Mesendoderm (in vitro differentiated cells): ENCODE data around the gene ABCC4.
A peak's percentile ranks its signal among the peaks of the same experiment; 100 is the strongest.

Source experiments
- DNase-seq: peaks from one replicate; pipeline ENCODE4 v3.0.0; 2013
- H2AK5ac ChIP-seq: 2 replicates; pipeline ENCODE4 v1.6.1; 2013; ENCODE audit warnings: low read length, inconsistent platforms
- H2BK120ac ChIP-seq: 2 replicates; pipeline ENCODE4 v1.6.1; 2013; ENCODE audit warnings: low read depth, mild to moderate bottlenecking, low read length, moderate library complexity, mixed read lengths
- H2BK15ac ChIP-seq: replicated peaks from 2 replicates; pipeline ENCODE4 v1.6.1; 2013; ENCODE audit warnings: low read depth, mild to moderate bottlenecking, moderate library complexity
- H2BK5ac ChIP-seq: 2 replicates; pipeline ENCODE4 v1.6.1; 2013; ENCODE audit warnings: low read length, inconsistent platforms
- H3K18ac ChIP-seq: 2 replicates; pipeline ENCODE4 v1.6.1; 2013; ENCODE audit warnings: mild to moderate bottlenecking, low read length, mixed read lengths
- H3K23ac ChIP-seq: one replicate; pipeline ENCODE4 v1.6.1; 2013; ENCODE audit warnings: low read length
- H3K27ac ChIP-seq: 2 replicates; pipeline ENCODE4 v1.5.1; 2013; ENCODE audit warnings: low read depth, mild to moderate bottlenecking, inconsistent platforms, low read length, moderate library complexity
- H3K27me3 ChIP-seq: 2 replicates; pipeline ENCODE4 v1.6.1; 2013; ENCODE audit warnings: low read length, control low read depth, mild to moderate bottlenecking, inconsistent platforms; ENCODE audit not compliant: insufficient read depth, poor library complexity
- H3K36me3 ChIP-seq: 2 replicates; pipeline ENCODE4 v1.6.1; 2013; ENCODE audit warnings: low read length, inconsistent platforms; ENCODE audit not compliant: control insufficient read depth, insufficient read depth
- H3K4ac ChIP-seq: one replicate; pipeline ENCODE4 v1.6.1; 2013; ENCODE audit warnings: low read depth, mild to moderate bottlenecking, low read length, moderate library complexity
- H3K4me1 ChIP-seq: 2 replicates; pipeline ENCODE4 v1.6.1; 2013; ENCODE audit warnings: low read depth, low read length, inconsistent platforms; ENCODE audit not compliant: control insufficient read depth
- H3K4me2 ChIP-seq: 2 replicates; pipeline ENCODE4 v1.6.1; 2013; ENCODE audit warnings: low read length
- H3K4me3 ChIP-seq: 2 replicates; pipeline ENCODE4 v1.5.1; 2013; ENCODE audit warnings: mild to moderate bottlenecking, low read length
- H3K56ac ChIP-seq: one replicate; pipeline ENCODE4 v1.6.1; 2013; ENCODE audit warnings: low read length
- H3K79me1 ChIP-seq: 2 replicates; pipeline ENCODE4 v1.6.1; 2013; ENCODE audit warnings: low read length, inconsistent platforms
- H3K79me2 ChIP-seq: 2 replicates; pipeline ENCODE4 v1.6.1; 2013; ENCODE audit warnings: mild to moderate bottlenecking, low read length; ENCODE audit not compliant: control insufficient read depth, insufficient read depth
- H3K9ac ChIP-seq: 2 replicates; pipeline ENCODE4 v1.6.1; 2013; ENCODE audit warnings: low read length, inconsistent platforms
- H4K5ac ChIP-seq: one replicate; pipeline ENCODE4 v1.6.1; 2013; ENCODE audit warnings: low read length
- H4K8ac ChIP-seq: one replicate; pipeline ENCODE4 v1.6.1; 2013; ENCODE audit warnings: low read depth, mild to moderate bottlenecking, control low read depth, low read length, moderate library complexity
- WGBS: extraction: QIAGEN DNeasy Blood & Tissue Kit; methylation state at CpG from one replicate; pipeline ENCODE4 v1.1.7; 2013; ENCODE audit warnings: low lambda C conversion rate, missing lambda C conversion rate; ENCODE audit not compliant: insufficient coverage; ENCODE audit errors: extremely low coverage; 5-methylcytosine and 5-hydroxymethylcytosine counted together

ABCC4 gene

GRCh38 chr13:95083066-95083465 is 218.2 kb downstream of the ABCC4 start:
- no peaks in the 10 kb centered on the region for H3K36me3 ChIP-seq
- H4K8ac ChIP-seq: no peak overlapping the region
- no peak overlapping the region for H2BK15ac ChIP-seq
- no peak overlapping the region for H2BK5ac ChIP-seq
- no peak for DNase-seq
- H3K18ac ChIP-seq: no peak overlapping the region
- H3K4ac ChIP-seq: no peak overlapping the region
- no peak overlapping the region for H3K56ac ChIP-seq
- no peak overlapping the region for H3K4me3 ChIP-seq
- H2AK5ac ChIP-seq: no peak overlapping the region
- WGBS: no CpG with 5 or more reads among the region's 7 CpGs
- no peak overlapping the region for H4K5ac ChIP-seq
- no peak overlapping the region for H3K4me2 ChIP-seq
- no peaks in the 10 kb centered on the region for H3K79me2 ChIP-seq
- no peaks in the 10 kb centered on the region for H3K79me1 ChIP-seq
- H3K9ac ChIP-seq: no peak overlapping the region
- H3K27me3 ChIP-seq: no peaks in the 10 kb centered on the region
- H3K4me1 ChIP-seq: no peaks in the 10 kb centered on the region
- no peak overlapping the region for H3K27ac ChIP-seq
- H2BK120ac ChIP-seq: no peak overlapping the region
- H3K23ac ChIP-seq: no peak overlapping the region

DNA sequence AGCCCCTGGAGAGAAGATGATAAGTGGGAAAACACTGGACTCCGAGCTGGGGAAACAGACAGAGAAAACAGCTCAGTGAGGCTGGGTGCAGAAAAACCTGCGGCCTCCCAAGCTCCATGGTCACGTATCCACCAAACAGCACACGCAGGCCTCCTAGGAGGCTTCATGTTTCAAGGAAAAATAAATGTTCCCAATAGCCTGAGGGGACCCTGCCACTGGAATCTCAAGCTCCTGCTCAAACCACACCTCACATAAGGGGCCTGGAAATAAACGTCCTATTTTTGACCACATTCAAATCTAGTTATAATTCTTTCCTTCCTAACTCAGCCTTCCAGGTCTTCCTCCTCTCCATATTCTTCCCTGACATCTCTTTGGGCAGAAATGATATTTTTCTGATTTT is 225.7 kb downstream of the ABCC4 start:
- no CpG with 5 or more reads among the region's 5 CpGs for WGBS
- Histone ChIP-seq H3K79me1 (no peaks in the 10 kb centered on the region), H3K27ac (no peak overlapping the region), H2BK15ac (no peak overlapping the region), H3K36me3 (no peaks in the 10 kb centered on the region), H3K18ac (no peak overlapping the region), H3K56ac (no peak overlapping the region), H2BK5ac (no peak overlapping the region), H3K9ac (no peak overlapping the region), H4K8ac (no peak overlapping the region), H3K27me3 (no peaks in the 10 kb centered on the region), H3K4ac (no peak overlapping the region), H2AK5ac (no peak overlapping the region), H3K23ac (no peak overlapping the region), H3K4me1 (no peaks in the 10 kb centered on the region), H4K5ac (no peak overlapping the region), H3K79me2 (no peaks in the 10 kb centered on the region), H3K4me3 (no peak overlapping the region), H3K4me2 (no peak overlapping the region), H2BK120ac (no peak overlapping the region)
- no peak for DNase-seq

DNA sequence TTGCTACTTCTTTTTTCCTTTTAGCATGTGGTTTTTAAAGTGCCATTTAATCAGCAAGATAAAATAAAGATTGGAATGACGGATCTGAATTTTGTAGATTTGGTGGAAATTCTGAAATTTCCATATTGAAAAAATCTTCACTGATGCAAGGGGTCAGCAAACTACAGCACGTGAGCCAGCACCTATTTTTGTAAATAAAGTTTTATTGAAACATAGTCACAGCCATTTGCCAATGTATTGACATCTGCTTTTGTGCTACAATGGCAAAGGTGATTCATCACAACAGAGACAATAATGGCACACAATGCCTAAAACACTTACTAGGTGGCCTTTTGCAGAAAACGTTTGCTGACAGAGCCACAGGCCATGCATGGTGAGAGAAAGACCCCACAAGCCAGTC is 226.4 kb downstream of the ABCC4 start:
- no peaks in the 10 kb centered on the region for H3K27me3 ChIP-seq
- H3K4me3 ChIP-seq: no peak overlapping the region
- no peak overlapping the region for H3K4ac ChIP-seq
- no peak overlapping the region for H3K18ac ChIP-seq
- no peak overlapping the region for H3K27ac ChIP-seq
- DNase-seq: no peak
- H3K9ac ChIP-seq: no peak overlapping the region
- H3K79me2 ChIP-seq: no peaks in the 10 kb centered on the region
- H4K8ac ChIP-seq: no peak overlapping the region
- H2BK5ac ChIP-seq: no peak overlapping the region
- no peak overlapping the region for H3K23ac ChIP-seq
- H3K79me1 ChIP-seq: no peaks in the 10 kb centered on the region
- no peak overlapping the region for H3K56ac ChIP-seq
- H2AK5ac ChIP-seq: no peak overlapping the region
- H2BK120ac ChIP-seq: no peak overlapping the region
- WGBS: no CpG with 5 or more reads among the region's 3 CpGs
- no peak overlapping the region for H2BK15ac ChIP-seq
- no peaks in the 10 kb centered on the region for H3K36me3 ChIP-seq
- no peak overlapping the region for H3K4me2 ChIP-seq
- H4K5ac ChIP-seq: no peak overlapping the region
- H3K4me1 ChIP-seq: no peaks in the 10 kb centered on the region

GRCh38 chr13:95073747-95074311 is 227.4 kb downstream of the ABCC4 start:
- Histone ChIP-seq H2BK15ac (no peak overlapping the region), H2BK5ac (no peak overlapping the region), H3K4ac (no peak overlapping the region), H3K36me3 (no peaks in the 10 kb centered on the region), H3K27me3 (no peaks in the 10 kb centered on the region), H3K23ac (no peak overlapping the region), H3K56ac (no peak overlapping the region), H4K5ac (no peak overlapping the region), H4K8ac (no peak overlapping the region), H3K9ac (no peak overlapping the region), H3K18ac (no peak overlapping the region), H3K79me2 (no peaks in the 10 kb centered on the region), H3K27ac (no peak overlapping the region), H3K79me1 (no peaks in the 10 kb centered on the region), H3K4me2 (no peak overlapping the region), H2AK5ac (no peak overlapping the region), H3K4me1 (no peaks in the 10 kb centered on the region), H3K4me3 (no peak overlapping the region), H2BK120ac (no peak overlapping the region)
- peak; percentile 10 for DNase-seq
- WGBS: no CpG with 5 or more reads among the region's 7 CpGs

- no CpG with 5 or more reads among the region's 3 CpGs for WGBS
- no peak overlapping the region for H3K4me3 ChIP-seq
- H3K79me2 ChIP-seq: no peaks in the 10 kb centered on the region
Observed at GRCh38 chr13:95067303-95067702, 233.9 kb downstream of the ABCC4 start.

DNA sequence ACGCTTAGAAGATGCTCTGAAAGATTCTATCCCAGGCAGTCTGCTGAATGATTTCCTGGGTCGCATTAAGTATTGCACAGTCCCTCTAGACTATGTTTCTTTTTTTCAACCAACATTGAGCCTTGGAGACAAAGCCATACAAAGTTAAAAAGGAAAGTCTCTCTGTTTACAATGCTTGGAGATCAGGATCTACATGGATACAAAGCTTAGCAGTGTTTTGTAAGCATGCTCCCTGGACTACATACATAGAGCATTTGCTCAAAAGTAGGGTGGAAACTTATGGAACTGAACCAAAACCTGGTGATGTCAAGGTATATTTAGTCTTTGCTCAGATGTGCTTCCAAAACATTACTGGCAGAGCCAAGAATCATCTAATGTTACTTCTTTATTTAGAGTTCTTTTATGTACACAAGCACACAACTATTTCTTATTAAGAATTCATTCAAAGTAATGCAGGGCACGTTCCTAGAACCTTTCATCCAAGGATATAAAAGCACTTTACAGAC is 241.2 kb downstream of the ABCC4 start:
- Histone ChIP-seq H3K4me3 (no peak overlapping the region), H3K27ac (no peak overlapping the region), H4K5ac (no peak overlapping the region), H2BK120ac (no peak overlapping the region), H3K18ac (no peak overlapping the region), H3K4me1 (no peaks in the 10 kb centered on the region), H3K79me2 (no peaks in the 10 kb centered on the region), H3K27me3 (no peaks in the 10 kb centered on the region), H3K79me1 (no peaks in the 10 kb centered on the region), H2BK5ac (no peak overlapping the region), H4K8ac (no peak overlapping the region), H2AK5ac (no peak overlapping the region), H3K4me2 (no peak overlapping the region), H3K9ac (no peak overlapping the region), H3K4ac (no peak overlapping the region), H3K56ac (no peak overlapping the region), H3K36me3 (no peaks in the 10 kb centered on the region), H2BK15ac (no peak overlapping the region), H3K23ac (no peak overlapping the region)
- DNase-seq: no peak
- no CpG with 5 or more reads among the region's 3 CpGs for WGBS

More at GRCh38 chr13:95067303-95067702, 233.9 kb downstream of the ABCC4 start:
- Histone ChIP-seq H3K4ac (no peak overlapping the region), H2BK120ac (no peak overlapping the region), H3K27me3 (no peaks in the 10 kb centered on the region), H4K8ac (no peak overlapping the region), H3K27ac (no peak overlapping the region), H3K4me2 (no peak overlapping the region), H3K23ac (no peak overlapping the region), H3K36me3 (no peaks in the 10 kb centered on the region), H3K9ac (no peak overlapping the region), H3K56ac (no peak overlapping the region), H3K18ac (no peak overlapping the region), H2BK15ac (no peak overlapping the region), H2BK5ac (no peak overlapping the region), H3K79me1 (no peaks in the 10 kb centered on the region), H2AK5ac (no peak overlapping the region), H3K4me1 (no peaks in the 10 kb centered on the region), H4K5ac (no peak overlapping the region)
- no peak for DNase-seq
